Fibroblast of lung (primary cell): Measurements from ENCODE around the gene UGT1A10. TPM values are rescaled to one million over a fixed set of nuclear protein-coding genes. Genes with fewer than 3 reads are reported as not detected.

Experiments used
- DNase-seq, 2 donors: peaks; one replicate each; pipeline versions ENCODE4 v3.0.0 to v3.0.0-alpha.2; 2010; ENCODE audit warnings: low read depth in 2 of 2
- H2AFZ ChIP-seq: 2 replicates; pipeline ENCODE4 v1.5.1; 2012; ENCODE audit warnings: low read length, control low read depth, inconsistent platforms
- H3K27ac ChIP-seq: 2 replicates; pipeline ENCODE4 v1.5.1; 2011; ENCODE audit warnings: low read length, control low read depth; ENCODE audit not compliant: insufficient read depth
- H3K27me3 ChIP-seq: 2 replicates; pipeline ENCODE4 v1.5.1; 2011; ENCODE audit warnings: mild to moderate bottlenecking, low read length; ENCODE audit not compliant: control insufficient read depth, insufficient read depth
- H3K36me3 ChIP-seq: 2 replicates; pipeline ENCODE4 v1.5.1; 2011; ENCODE audit warnings: low read length; ENCODE audit not compliant: control insufficient read depth, insufficient read depth
- H3K4me1 ChIP-seq: 2 replicates; pipeline ENCODE4 v1.5.1; 2011; ENCODE audit warnings: low read length; ENCODE audit not compliant: control insufficient read depth, insufficient read depth; ENCODE audit errors: extremely low read depth
- H3K4me2 ChIP-seq: 2 replicates; pipeline ENCODE4 v1.5.1; 2011; ENCODE audit warnings: low read length, control low read depth; ENCODE audit not compliant: insufficient read depth; ENCODE audit errors: extremely low read depth
- H3K4me3 ChIP-seq, 4 experiments: fragments of 200-600 bp in 1 of 4; sonication (generic) in 1 of 4; replicated peaks in 1 of 4; 2 replicates each; pipeline ENCODE4 v1.5.1; 2011 to 2016; ENCODE audit warnings: low read length in 4 of 4, low read depth in 3 of 4, mild to moderate bottlenecking in 3 of 4, control low read depth in 2 of 4, inconsistent platforms in 1 of 4, mixed read lengths in 1 of 4; ENCODE audit not compliant: insufficient read depth in 1 of 4; ENCODE audit errors: control extremely low read depth in 1 of 4
- H3K79me2 ChIP-seq: 2 replicates; pipeline ENCODE4 v1.5.1; 2012; ENCODE audit warnings: mild to moderate bottlenecking, low read length, inconsistent platforms; ENCODE audit not compliant: control insufficient read depth, insufficient read depth
- H3K9ac ChIP-seq: 2 replicates; pipeline ENCODE4 v1.5.1; 2011; ENCODE audit warnings: mild to moderate bottlenecking, low read length, control low read depth; ENCODE audit not compliant: insufficient read depth
- H3K9me3 ChIP-seq: 2 replicates; pipeline ENCODE4 v1.5.1; 2012; ENCODE audit warnings: low read depth, low read length; ENCODE audit not compliant: control insufficient read depth, insufficient read depth
- H4K20me1 ChIP-seq: 2 replicates; pipeline ENCODE4 v1.5.1; 2011; ENCODE audit warnings: low read length; ENCODE audit not compliant: control insufficient read depth, insufficient read depth; ENCODE audit errors: extremely low read depth
- CTCF ChIP-seq, 2 donors: IDR thresholded peaks in 1 of 2; conservative IDR thresholded peaks in 1 of 2; 1 replicate in 1 of 2; 2 replicates in 1 of 2; pipeline ENCODE4 v1.5.1; 2011 to 2012; ENCODE audit warnings: low read length in 2 of 2, control low read depth in 1 of 2, inconsistent platforms in 1 of 2, low read depth in 1 of 2, mild to moderate bottlenecking in 1 of 2
- EZH2 ChIP-seq: IDR thresholded peaks from 2 replicates; pipeline ENCODE4 v1.5.1; 2012; ENCODE audit warnings: low read length, control low read depth, mild to moderate bottlenecking; ENCODE audit errors: missing control alignments
- polyA plus RNA-seq, 2 donors: library from polyadenylated mRNA; depleted of rRNA in 1 of 2; stranded (reverse) in 1 of 2; unstranded in 1 of 2; fragments of >200 nt; gene quantifications; 2 replicates each; pipeline ENCODE4 v1.2.1, GENCODE V29; 2011 to 2012; ENCODE audit warnings: missing spikeins in 1 of 2
- total RNA-seq: library from RNA; depleted of rRNA; stranded (reverse); fragments of >200 nt; gene quantifications from 2 replicates; pipeline ENCODE4 v1.2.1, GENCODE V29; 2014

The UGT1A10 gene
- total and polyA plus RNA-seq, 2 donors (not counting 1 experiment from before 2014, with no cell fraction given) = not detected

- Histone ChIP-seq H3K4me3 (no peak within 1 kb of the TSS), H3K79me2 (no peaks in the 10 kb centered on the region), H4K20me1 (no peaks in the 10 kb centered on the region), H3K9ac (no peak within 1 kb of the TSS), H3K36me3 (no peaks in the 10 kb centered on the region), H2AFZ (no peak within 1 kb of the TSS), H3K9me3 (no peaks in the 10 kb centered on the region), H3K4me1 (no peaks in the 10 kb centered on the region), H3K27me3 (peaks cover 4% of the 10 kb centered on the region), H3K27ac (no peak within 1 kb of the TSS), H3K4me2 (no peak within 1 kb of the TSS)
- no peak for DNase-seq
- TF ChIP-seq EZH2 (no peak), CTCF (conservative IDR thresholded peaks at IDR 0.05 in 1 of 2, IDR thresholded peaks at IDR 0.05 in 1 of 2; ENCODE audit: low read depth in 1 of 2, low read length in 2 of 2) (no peak)
These were observed 76.5 kb downstream of the UGT1A10 start, which contains the start of gene UGT1A5 for GRCh38 chr2:233712611-233713261. UGT1A5 (plus strand) TSS chr2:233712907; CDS start chr2:233712992, 85 bp downstream.

- DNase-seq = no peak
- Histone ChIP-seq H3K36me3 (no peaks in the 10 kb centered on the region), H3K4me1 (no peaks in the 10 kb centered on the region), H3K27ac (no peak overlapping the region), H2AFZ (no peak overlapping the region), H3K79me2 (no peaks in the 10 kb centered on the region), H3K9me3 (no peaks in the 10 kb centered on the region), H3K9ac (no peak overlapping the region), H3K4me3 (no peak overlapping the region), H4K20me1 (no peaks in the 10 kb centered on the region), H3K27me3 (peaks cover 4% of the 10 kb centered on the region), H3K4me2 (no peak overlapping the region)
- no peak for TF ChIP-seq EZH2
- TF ChIP-seq CTCF (conservative IDR thresholded peaks at IDR 0.05 in 1 of 2, IDR thresholded peaks at IDR 0.05 in 1 of 2; ENCODE audit: low read depth in 1 of 2, low read length in 2 of 2) = no peak
These were observed 77.0 kb downstream of the UGT1A10 start for GRCh38 chr2:233713262-233713615.

DNA sequence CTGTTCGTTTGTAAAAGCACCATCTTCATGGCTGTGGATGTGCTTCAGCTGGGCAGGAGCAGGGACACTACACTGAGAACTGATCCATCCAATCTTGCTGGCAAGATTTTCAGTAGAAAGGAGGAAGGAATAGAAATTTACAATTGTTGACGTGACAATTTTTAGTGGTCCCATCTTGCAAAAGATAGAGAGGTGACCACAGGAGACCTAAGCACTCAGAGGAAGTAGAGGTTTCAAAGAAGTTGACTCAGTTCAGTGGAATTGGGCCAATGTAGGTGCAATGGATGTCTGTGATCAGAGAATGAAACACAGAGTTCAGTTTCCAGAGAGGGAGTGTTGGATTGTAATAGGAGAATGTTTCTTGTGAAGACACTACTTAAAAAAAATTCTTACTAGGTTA lies 77.9 kb downstream of the UGT1A10 start:
- Histone ChIP-seq H3K36me3 (no peaks in the 10 kb centered on the region), H3K79me2 (no peaks in the 10 kb centered on the region), H4K20me1 (no peaks in the 10 kb centered on the region), H3K4me3 (no peak overlapping the region), H3K9me3 (no peaks in the 10 kb centered on the region), H3K27me3 (peaks cover 4% of the 10 kb centered on the region), H3K4me1 (no peaks in the 10 kb centered on the region), H3K4me2 (no peak overlapping the region), H3K9ac (no peak overlapping the region), H3K27ac (no peak overlapping the region), H2AFZ (no peak overlapping the region)
- peak in 1 of 2 donors; percentile 24 for DNase-seq
- TF ChIP-seq EZH2 (no peak), CTCF (conservative IDR thresholded peaks at IDR 0.05 in 1 of 2, IDR thresholded peaks at IDR 0.05 in 1 of 2; ENCODE audit: low read depth in 1 of 2, low read length in 2 of 2) (no peak)
